Astrocyte of the spinal cord (primary cell): Measurements from ENCODE around the gene FOXD4.
"Not testable (repeated sequence)": the region's sequence is repeated elsewhere in the genome, so short reads cannot be mapped to it uniquely, and the experiment has no call there.

Experiments used
- DNase-seq: peaks from one replicate; pipeline ENCODE4 v3.0.0; 2011; ENCODE audit warnings: low read depth, low spot score
- H3K4me3 ChIP-seq: 2 replicates; pipeline ENCODE4 v1.5.1; 2011; ENCODE audit warnings: low read depth, mild to moderate bottlenecking, low read length, moderate library complexity
- in situ Hi-C: cut with HindIII; loops from 2 replicates; pipeline ENCODE4 v1.10.0; 2017; ENCODE audit warnings: low sequenced_read_pairs

The FOXD4 gene

DNA sequence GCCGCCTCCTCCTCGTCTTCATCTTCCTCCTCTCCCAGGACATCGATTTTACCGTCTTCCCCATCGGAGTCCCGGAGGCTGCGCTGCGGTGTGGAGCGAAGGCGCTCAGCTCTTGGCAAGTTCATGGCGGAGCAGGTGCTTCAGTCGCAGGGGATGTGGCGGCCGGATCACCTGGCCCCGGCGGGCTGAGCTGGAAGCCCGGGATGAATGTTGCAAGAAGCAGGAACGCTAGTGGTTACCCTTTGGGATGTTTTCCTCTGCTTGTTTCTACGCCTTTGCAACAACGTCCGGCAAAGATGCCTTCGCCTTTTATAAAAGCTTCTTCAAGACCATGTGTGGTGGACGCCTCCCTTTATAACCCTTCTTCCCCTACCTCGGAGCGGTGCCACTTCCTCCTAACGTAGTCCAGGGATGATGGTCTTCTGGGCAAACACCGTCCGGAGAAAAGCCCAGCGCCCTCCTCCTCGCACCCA lies at the start of gene FOXD4:
Gene FOXD4, minus strand, starts transcription at position 423 of the 473 bp plus-strand sequence. Its CDS starts 298 bp downstream, at position 125.
- DNase-seq, in situ Hi-C loops, H3K4me3 ChIP-seq: not testable (repeated sequence)

- DNase-seq, in situ Hi-C loops, H3K4me3 ChIP-seq: not testable (repeated sequence)
Observed at GRCh38 chr9:159871-160270, 41.7 kb upstream of the FOXD4 start.

- H3K4me3 ChIP-seq, DNase-seq, in situ Hi-C loops: not testable (repeated sequence)
Observed at GRCh38 chr9:151173-151572, 33.0 kb upstream of the FOXD4 start.

- H3K4me3 ChIP-seq, in situ Hi-C loops, DNase-seq: not testable (repeated sequence)
Observed at GRCh38 chr9:139880-140279, 21.7 kb upstream of the FOXD4 start.

DNA sequence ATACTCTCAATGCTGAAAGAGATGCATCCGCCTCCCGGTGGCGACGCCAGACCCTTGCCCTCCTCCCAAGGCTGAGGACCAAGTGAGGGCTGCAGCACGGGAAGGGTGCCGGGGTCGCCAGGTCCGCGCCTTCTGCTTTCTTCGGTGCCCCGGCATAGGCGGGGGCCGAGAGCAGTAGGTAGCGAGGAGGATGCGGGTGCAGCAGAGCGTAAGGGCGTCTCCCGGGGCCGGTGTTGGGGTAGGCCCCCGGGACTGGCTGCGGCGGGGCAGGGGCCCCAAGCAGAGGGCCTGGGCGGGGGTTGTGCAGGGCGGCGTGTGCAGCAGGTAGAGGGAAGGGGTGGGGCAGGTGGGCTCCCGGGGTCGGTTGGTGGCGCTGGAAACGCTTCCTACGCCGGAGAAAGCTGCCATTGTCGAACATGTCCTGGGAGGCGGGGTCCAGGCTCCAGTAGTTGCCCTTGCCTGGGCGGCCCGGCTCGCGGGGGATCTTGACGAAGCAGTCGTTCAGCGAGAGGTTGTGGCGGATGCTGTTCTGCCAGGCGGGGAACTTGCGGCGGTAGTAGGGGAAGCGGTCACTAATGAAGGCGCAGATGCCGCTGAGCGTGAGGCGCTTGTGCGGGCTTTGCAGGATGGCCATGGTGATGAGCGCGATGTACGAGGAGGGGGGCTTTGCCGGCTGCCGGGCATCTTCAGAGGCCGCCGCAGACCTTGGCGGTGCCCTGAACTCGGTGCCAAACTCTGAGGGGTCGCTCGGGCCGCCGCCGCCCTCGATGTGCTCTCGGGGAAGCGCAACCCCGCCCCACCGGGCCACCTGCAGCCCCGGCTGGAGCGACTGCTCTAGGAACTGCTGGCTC lies 848 bp downstream of the FOXD4 start:
- DNase-seq, in situ Hi-C loops: not testable (repeated sequence)

GRCh38 chr9:116239-117077 lies 1.8 kb downstream of the FOXD4 start:
- DNase-seq, H3K4me3 ChIP-seq, in situ Hi-C loops: not testable (repeated sequence)

More for the DNA sequence above, 848 bp downstream of the FOXD4 start:
- H3K4me3 ChIP-seq, result not testable (repeated sequence)

- in situ Hi-C loops, H3K4me3 ChIP-seq, DNase-seq: not testable (repeated sequence)
Observed at GRCh38 chr9:115118-115451, 3.1 kb downstream of the FOXD4 start.

DNA sequence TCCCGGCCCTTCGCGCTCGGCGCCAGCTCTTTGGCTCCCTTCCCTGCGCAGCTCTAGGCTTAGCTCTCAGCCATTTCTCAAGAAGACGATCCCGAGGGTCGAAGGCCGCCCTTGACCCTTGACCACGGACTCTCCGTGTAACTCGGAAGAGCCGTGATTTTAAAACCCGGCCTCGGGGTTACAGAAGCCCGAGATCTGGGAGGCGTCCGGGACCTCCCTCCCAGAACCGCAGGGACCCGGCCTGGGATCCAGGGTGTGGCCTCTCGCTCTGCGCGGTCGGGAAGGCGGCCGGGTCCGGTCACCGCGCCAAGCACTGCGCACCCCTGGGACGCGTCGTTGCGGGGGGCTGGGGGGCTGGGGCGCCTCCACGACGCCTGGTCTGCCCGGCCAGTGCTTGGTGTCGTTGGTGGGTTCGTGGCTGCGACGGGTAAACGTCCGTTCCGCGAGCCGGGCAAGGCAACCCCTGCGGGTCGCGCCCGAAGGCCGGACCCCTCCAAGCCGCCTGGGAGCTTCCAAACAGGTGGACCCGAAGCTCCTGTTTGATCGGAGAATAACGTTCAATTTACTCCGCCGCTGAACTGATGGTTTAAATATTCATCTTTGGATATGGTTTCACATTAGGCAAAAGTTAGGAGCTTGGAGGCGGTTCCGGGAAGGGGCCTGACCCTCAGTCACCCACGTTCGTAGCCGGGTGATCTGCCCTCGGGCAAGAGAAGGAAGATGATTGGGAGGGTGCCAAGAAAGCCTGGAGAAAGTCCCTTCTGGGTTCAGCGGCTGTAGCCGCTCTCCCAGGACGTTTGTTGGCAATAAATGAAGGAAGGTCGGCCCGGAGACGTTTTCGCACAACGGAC lies 3.7 kb downstream of the FOXD4 start:
- DNase-seq, in situ Hi-C loops: not testable (repeated sequence)

GRCh38 chr9:113468-114266 lies 4.5 kb downstream of the FOXD4 start:
- in situ Hi-C loops, DNase-seq, H3K4me3 ChIP-seq: not testable (repeated sequence)

More for the DNA sequence above, 3.7 kb downstream of the FOXD4 start:
- not testable (repeated sequence) for H3K4me3 ChIP-seq

DNA sequence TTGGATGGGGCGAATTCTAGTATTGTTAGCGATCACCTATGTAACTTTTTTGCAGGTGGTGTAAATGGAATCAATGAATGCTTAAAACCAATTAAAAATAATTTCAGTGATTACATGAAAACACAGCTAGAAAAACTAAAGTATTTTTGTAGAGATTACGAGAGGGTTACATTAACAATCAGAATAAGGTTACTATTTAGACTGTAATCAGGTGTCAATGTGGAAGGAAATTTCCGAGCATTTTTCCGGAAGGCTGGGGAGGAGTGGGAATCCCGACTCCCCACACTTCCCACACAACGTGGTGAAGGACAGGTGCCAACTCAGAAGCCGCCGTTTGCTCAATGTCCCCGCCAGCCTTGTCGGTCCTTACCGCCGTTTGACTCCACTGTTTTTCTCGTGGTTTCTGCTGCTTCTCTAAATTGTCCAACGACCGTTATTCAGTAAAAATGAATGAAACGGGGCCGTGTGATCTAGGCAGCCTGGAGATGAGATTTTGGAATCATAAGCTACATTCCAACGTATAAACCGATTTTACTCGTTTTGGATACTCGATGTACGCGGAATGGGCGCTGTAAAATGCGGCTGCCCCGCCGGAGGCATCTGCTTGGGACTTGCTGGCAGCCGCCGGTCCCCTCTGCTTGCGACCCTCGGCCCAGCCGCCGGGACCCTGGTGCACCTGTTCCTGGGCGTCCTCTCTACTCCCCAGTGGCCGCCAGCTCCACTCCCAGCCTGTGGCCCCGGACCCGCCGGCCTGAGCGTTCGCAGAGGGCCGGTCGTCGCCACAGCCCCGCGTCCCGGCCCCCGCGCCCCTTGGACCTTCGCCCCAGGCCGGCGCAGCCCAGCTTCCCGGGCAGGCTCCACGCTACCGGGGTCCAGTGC lies 5.4 kb downstream of the FOXD4 start:
- H3K4me3 ChIP-seq, in situ Hi-C loops, DNase-seq: not testable (repeated sequence)

DNA sequence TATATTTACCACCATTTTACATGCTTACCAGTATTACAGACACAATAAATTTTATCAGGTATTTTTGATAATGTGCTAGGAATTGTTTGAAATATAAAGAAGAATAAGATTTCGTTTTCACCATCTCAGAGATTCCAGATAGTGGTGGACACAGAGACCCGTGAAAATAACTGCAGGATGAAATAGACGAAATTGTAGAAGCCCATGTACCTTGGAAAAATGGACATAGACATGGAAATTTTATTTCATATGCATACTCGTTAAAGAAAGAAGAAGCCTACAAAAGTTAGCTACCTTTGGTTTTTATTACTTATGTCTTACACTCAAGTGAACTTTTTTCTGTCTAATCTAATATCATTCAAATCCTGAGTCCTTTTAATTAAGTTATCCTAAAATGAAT lies 7.5 kb downstream of the FOXD4 start:
- in situ Hi-C loops, DNase-seq, H3K4me3 ChIP-seq: not testable (repeated sequence)

- DNase-seq, H3K4me3 ChIP-seq, in situ Hi-C loops: not testable (repeated sequence)
Observed at GRCh38 chr9:109540-109939, 8.7 kb downstream of the FOXD4 start.

- DNase-seq, in situ Hi-C loops, H3K4me3 ChIP-seq: not testable (repeated sequence)
Observed at GRCh38 chr9:108742-109495, 9.3 kb downstream of the FOXD4 start.

GRCh38 chr9:105991-106390 lies 12.2 kb downstream of the FOXD4 start:
- in situ Hi-C loops, DNase-seq, H3K4me3 ChIP-seq: not testable (repeated sequence)

DNA sequence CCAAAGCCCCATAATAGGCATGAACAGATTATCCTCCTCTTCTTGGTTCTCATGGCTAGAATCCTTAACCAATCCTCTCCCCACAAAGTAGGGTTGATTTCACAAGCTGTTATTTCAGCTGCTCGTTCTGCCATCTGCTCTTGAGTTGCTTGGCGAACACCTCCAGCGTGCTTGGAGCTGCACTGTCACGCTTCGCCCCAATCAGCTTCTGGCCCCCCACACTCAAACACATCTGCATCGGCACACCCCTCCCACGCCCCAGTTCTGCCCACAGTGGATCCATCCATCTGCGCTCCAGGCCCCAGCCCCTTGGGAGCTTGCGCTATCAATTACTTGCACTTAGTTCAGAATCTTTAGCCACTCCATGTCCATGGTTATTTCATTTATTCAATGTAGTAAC lies 17.8 kb downstream of the FOXD4 start:
- H3K4me3 ChIP-seq, in situ Hi-C loops, DNase-seq: not testable (repeated sequence)
